HG03469 (cell line): ENCODE measurements around the gene MRPL46.
"Not testable (repeated sequence)": the region's sequence is repeated elsewhere in the genome, so short reads cannot be mapped to it uniquely, and the experiment has no call there.

Source experiments
- ATAC-seq: cut with Tn5 transposase; IDR thresholded peaks from one replicate; pipeline ENCODE4 v1.9.1; 2021; ENCODE audit warnings: mild to moderate bottlenecking, moderate library complexity, moderate number of reproducible peaks; ENCODE audit not compliant: unreplicated experiment

Gene MRPL46

GRCh38 chr15:88447741-88448140 lies 19.4 kb downstream of the MRPL46 start:
- ATAC-seq: no peak

GRCh38 chr15:88447206-88447605 lies 20.0 kb downstream of the MRPL46 start:
- ATAC-seq: no peak

DNA sequence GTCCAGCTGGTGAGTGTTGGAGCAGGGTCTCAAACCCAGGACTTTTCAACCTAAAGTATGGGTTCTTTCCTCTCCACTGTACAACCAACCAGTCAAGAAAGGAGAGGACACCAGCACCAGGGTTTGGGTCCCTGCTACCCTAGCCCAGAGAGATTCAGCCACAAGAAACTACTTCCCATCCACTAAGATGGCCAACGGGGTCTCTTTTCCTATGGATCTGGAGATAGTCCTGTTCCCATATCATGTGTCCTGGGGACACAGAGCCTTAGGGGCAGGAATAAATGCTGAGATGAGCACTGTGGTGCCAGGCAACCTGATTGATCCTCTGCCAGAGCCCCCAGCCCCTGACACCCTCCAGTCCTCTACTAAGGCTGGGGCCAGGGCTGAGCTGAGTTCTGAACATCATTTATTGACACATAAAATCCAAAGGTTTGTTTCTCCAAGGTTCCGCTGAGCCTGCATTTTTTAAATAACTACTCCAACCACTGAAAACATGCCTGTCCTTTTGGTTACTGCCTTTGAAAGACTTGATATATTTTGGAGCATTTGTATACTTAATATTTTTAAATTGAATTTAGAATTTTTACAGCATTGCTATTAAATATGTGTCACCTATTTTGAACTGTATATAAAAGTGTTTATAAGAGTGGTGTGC lies 26.0 kb downstream of the MRPL46 start:
- no peak for ATAC-seq

GRCh38 chr15:88440021-88440420 lies 27.2 kb downstream of the MRPL46 start:
- no peak for ATAC-seq

- no peak for ATAC-seq
Observed at GRCh38 chr15:88438181-88438580, 29.0 kb downstream of the MRPL46 start.

DNA sequence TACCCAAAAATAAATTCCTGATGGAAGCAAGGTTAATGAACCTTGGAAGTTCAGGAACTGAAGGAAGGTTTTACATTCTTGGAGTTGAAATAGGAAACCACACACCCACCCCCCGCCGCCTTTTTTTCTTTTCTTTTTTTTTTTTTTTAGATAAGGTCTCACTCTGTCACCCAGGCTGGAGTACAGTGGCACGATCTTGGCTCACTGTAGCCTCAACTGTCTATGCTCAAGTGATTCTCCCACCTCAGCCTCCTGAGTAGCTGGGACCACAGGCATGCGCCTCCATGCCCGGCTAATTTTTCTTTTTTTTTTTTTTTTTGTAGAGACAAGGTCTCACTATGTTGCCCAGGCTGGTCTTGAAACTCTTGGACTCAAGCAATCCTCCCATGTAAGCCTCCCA lies 33.1 kb downstream of the MRPL46 start:
- not testable (repeated sequence) for ATAC-seq

DNA sequence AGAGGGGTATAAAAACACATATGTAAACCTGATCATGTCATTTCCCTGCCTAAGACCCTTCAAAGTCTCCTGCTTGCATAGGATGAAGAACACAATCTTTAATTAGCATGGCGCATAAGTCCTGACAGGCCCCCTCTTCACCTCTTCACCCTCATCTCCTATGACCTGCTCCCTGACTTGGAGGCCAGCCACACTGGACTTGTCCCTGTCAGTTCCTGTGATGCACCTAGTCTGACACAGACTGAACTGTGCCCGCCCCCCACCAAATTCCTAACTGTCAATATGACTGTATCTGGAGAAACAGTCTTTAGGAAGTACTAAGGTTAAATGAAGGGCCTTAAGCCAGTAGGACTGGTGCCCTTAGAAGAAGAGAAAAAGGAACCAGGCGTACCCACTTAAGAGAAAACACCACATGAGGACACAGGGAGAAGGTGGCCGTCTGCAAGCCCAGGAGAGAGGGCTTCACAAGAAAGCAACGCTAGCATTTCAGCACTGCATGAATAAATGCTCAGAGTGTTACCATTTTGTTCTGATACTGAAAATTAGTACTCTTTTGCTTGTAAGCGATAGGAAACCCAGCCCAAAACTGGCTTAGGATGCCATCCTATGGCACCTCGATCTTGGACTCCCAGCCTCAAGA lies 34.0 kb downstream of the MRPL46 start:
- ATAC-seq: no peak

DNA sequence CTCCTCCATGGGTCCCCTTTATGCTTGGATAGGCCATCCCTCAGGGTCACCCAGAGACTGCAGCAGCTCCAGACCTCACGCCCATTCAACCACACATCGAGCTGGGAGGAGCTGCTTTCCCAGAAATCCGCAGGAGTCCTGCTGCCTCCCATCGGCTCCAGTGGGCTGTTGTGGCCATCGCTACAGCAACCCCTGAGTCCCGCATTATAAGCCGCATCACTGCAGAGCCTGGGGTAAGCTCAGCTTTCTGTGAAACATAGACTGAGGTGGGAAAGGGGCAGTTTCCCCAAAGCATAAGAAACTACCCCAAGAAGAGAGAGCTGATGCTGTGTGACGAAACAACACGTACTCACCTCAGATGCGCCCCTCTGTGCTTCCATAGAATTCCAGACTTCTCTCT lies 35.7 kb downstream of the MRPL46 start:
- no peak for ATAC-seq

GRCh38 chr15:88430051-88430450 lies 37.1 kb downstream of the MRPL46 start:
- ATAC-seq: no peak

GRCh38 chr15:88428805-88429605 lies 38.2 kb downstream of the MRPL46 start:
- no peak for ATAC-seq

GRCh38 chr15:88428053-88428452 lies 39.1 kb downstream of the MRPL46 start:
- ATAC-seq: no peak

- ATAC-seq: no peak
Observed at GRCh38 chr15:88426304-88426703, 40.9 kb downstream of the MRPL46 start.

DNA sequence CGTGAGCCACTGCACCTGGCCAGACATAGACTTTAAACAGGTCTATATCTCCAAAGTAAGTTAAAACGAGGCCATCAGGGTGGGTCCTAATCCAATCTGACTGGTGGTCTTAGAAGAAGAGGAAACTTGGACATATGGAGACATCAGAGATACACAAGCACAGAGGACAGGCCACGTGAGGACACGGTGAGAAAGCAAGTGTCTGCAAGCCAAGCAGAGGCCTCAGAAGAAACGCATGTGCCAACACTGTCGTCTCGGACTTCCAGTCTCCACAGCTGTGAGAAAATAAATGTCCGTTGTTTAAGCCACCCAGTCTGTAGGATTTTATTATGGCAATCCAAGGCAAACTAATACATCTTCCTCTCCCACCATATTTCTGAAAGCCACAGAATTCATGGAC lies 43.9 kb downstream of the MRPL46 start:
- ATAC-seq: no peak

DNA sequence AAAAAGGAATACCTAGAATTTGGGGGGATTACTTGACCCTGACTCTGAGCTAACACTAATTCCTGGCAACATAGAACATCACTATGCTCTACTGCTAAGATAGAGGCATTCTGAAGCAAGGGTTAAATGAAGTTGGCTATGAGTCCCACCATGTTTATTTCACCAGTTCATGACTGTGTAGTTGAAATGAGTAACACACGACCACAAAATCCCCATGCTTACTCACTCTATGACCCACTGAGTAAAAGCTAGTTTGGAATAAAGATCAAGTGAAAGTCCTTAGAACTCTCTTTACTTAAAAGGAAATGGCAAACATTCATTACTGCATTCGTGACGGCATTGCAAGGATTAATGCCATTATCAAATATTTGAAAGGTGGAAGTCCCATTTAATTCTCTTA lies 47.4 kb downstream of the MRPL46 start:
- no peak for ATAC-seq
